NT2/D1 (cell line): ENCODE measurements around the gene KRTAP4-5.

Experiments
- SUZ12 ChIP-seq: IDR thresholded peaks from 2 replicates; pipeline ENCODE4 v1.6.1; 2011; ENCODE audit not compliant: insufficient read length, insufficient read depth; ENCODE audit errors: extremely low read depth
- YY1 ChIP-seq: IDR thresholded peaks from 2 replicates; pipeline ENCODE4 v1.6.1; 2011; ENCODE audit not compliant: insufficient read length, insufficient read depth

- TF ChIP-seq SUZ12 (no peak), YY1 (no peak)
These were observed 27.9 kb downstream of the KRTAP4-5 start for GRCh38 chr17:41121742-41122141.
